IMR-90 (cell line): Measurements from ENCODE around the gene ALG11. TPM values are rescaled to one million over a fixed set of nuclear protein-coding genes. Genes with fewer than 3 reads are reported as not detected.

Experiments
- polyA plus RNA-seq, 3 experiments: library from polyadenylated mRNA; depleted of rRNA; stranded (reverse); fragments of >200 nt; gene quantifications; 2 replicates each; pipeline ENCODE4 v1.2.3, GENCODE V29; 2012; ENCODE audit warnings: low replicate concordance in 1 of 3
- total RNA-seq: library from RNA; depleted of rRNA; stranded (reverse); fragments of >200 nt; gene quantifications from 2 replicates; pipeline ENCODE4 v1.2.3, GENCODE V29; 2012; rRNA removed

The ALG11 gene
- total and polyA plus RNA-seq, 2 of the 4 experiments (the other 2 are of a cell fraction): 10.0 to 12.7 TPM

Other genes with a start within 250 kb of the ALG11 start
- 1.3 and 1.9 TPM in 2 replicates for gene DHRS12, start 208.2 kb upstream of the ALG11 start, total RNA-seq
- gene DHRS12, start 208.2 kb upstream of the ALG11 start, polyA plus RNA-seq (2012; rRNA removed): 1.5 and 1.6 TPM in 2 replicates
- not detected in 2 replicates for gene TMEM272, start 167.2 kb upstream of the ALG11 start, total RNA-seq
- gene TMEM272, start 167.2 kb upstream of the ALG11 start, polyA plus RNA-seq (2012; rRNA removed): not detected in 2 replicates
- not detected in 2 replicates for gene CCDC70, start 150.4 kb upstream of the ALG11 start, total RNA-seq
- not detected in 2 replicates for gene CCDC70, start 150.4 kb upstream of the ALG11 start, polyA plus RNA-seq (2012; rRNA removed)
- 2.2 and 2.7 TPM in 2 replicates for gene ATP7B, start 948 bp upstream of the ALG11 start, total RNA-seq
- gene ATP7B, start 948 bp upstream of the ALG11 start, polyA plus RNA-seq (2012; rRNA removed): 2.2 and 2.9 TPM in 2 replicates
- gene UTP14C, start 12.3 kb downstream of the ALG11 start, total RNA-seq: 12.5 and 16.4 TPM in 2 replicates
- gene UTP14C, start 12.3 kb downstream of the ALG11 start, polyA plus RNA-seq (2012; rRNA removed): 7.1 and 8.2 TPM in 2 replicates
- under 0.01 TPM in 1 of 2 replicates, not detected in the other for gene NEK5, start 116.7 kb downstream of the ALG11 start, total RNA-seq
- 0.03 TPM in 1 of 2 replicates, not detected in the other for gene NEK5, start 116.7 kb downstream of the ALG11 start, polyA plus RNA-seq (2012; rRNA removed)
- 3.6 and 6.9 TPM in 2 replicates for gene NEK3, start 147.2 kb downstream of the ALG11 start, total RNA-seq
- gene NEK3, start 147.2 kb downstream of the ALG11 start, polyA plus RNA-seq (2012; rRNA removed): 7.5 and 9.2 TPM in 2 replicates